OCI-LY7 (cell line): Measurements from ENCODE around the gene USP17L21.
"Not testable (repeated sequence)": the region's sequence is repeated elsewhere in the genome, so short reads cannot be mapped to it uniquely, and the experiment has no call there.

Experiments used
- EZH2phosphoT487 ChIP-seq: fragments of 200-600 bp; sonication (generic); IDR thresholded peaks from 2 replicates; pipeline ENCODE4 v1.6.1; 2018; ENCODE audit warnings: low read depth, borderline replicate concordance, mild to moderate bottlenecking, mixed run types, antibody characterized with exemption, low read length, moderate library complexity, mixed read lengths
- TF ChIP-seq, protein P1 (sequence below): fragments of 200-600 bp; sonication (generic); conservative IDR thresholded peaks from 2 replicates; pipeline ENCODE4 v1.5.1; 2014; ENCODE audit warnings: mild to moderate bottlenecking, antibody characterized with exemption, low read length, moderate library complexity, mixed read lengths

DNA sequence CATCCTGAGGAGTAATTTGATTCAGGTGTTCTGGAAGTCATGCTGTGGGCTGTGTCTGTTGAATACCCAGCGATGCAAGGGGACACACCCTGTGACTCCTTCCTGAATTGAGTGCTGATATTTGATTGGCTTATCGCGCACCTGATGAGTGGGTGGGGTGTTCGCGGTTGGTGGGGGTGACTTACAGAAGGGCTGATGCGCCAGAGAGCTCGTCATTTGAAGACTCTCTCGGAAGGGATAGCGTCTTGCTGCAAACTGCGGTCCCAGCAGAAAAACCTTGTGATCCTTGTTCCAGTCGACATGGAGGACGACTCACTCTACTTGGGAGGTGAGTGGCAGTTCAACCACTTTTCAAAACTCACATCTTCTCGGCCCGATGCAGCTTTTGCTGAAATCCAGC is 47.6 kb upstream of the USP17L21 start, which contains the start of gene USP17L11:
- TF ChIP-seq, protein P1, sequence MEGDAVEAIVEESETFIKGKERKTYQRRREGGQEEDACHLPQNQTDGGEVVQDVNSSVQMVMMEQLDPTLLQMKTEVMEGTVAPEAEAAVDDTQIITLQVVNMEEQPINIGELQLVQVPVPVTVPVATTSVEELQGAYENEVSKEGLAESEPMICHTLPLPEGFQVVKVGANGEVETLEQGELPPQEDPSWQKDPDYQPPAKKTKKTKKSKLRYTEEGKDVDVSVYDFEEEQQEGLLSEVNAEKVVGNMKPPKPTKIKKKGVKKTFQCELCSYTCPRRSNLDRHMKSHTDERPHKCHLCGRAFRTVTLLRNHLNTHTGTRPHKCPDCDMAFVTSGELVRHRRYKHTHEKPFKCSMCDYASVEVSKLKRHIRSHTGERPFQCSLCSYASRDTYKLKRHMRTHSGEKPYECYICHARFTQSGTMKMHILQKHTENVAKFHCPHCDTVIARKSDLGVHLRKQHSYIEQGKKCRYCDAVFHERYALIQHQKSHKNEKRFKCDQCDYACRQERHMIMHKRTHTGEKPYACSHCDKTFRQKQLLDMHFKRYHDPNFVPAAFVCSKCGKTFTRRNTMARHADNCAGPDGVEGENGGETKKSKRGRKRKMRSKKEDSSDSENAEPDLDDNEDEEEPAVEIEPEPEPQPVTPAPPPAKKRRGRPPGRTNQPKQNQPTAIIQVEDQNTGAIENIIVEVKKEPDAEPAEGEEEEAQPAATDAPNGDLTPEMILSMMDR = not testable (repeated sequence)
- TF ChIP-seq EZH2phosphoT487 = not testable (repeated sequence)
